Measurements from ENCODE around the gene SMIM20.

Gene SMIM20

DNA sequence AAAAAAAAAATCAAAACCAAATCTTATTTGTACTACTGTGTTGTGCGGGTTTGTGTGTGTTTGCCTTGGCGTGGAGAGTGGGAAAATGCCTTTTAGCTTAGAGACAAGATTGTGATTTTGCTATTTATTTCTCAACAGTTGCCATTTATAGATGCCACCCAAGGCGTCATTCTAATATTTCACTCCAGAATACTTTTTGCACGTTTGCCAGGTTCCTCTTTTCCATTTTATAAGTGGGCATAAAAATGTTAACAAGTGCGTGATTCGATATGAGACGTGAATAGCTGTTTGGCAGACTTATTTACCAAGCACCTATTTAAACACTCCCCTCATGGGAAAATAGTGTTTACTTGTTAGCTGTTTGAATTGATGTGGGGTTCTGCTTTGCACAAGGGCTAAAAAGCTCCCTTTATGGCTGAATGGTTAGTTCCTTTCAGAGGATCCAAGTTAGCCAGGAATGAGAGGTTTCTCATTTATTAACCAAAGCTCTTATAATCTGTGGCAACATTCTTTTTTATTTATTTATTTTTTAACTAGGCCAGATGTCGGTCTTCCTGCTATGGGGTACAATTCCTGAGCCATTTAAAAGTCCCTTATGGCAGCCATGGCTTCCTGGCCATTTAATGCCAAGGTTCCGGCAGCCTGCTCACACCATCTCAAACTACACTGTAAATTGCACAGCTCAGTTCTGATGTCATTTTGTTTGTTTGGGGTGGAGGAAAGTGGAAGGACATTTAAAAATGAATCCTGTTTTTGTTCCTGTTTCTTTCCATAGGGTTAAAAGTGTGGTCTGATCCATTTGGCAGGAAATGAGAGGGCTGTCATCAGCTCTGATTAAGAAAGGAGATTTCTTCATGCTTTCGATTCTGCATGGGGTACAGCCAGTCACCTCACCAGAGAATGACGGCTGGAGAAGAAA, 14.6 kb downstream of the SMIM20 start:
- DNase-seq = no peak

DNA sequence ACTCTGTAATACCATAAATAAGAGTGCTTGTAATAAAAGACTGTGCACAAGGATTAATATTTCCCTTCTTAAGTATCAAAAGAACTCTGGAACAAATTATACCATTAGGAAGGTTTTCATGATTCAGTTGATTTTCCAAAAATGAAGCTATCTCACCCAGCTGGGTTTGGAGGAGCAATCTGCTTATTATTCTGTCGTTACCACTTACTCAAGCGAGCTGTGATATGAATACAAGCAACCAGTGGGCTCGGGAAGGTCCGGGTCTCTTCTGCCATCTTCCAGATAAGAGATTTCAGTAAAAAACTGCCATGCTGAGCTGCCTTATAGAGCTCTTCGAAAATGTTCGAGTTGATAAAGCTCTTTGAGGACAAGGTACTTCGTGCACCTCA, 15.3 kb downstream of the SMIM20 start:
- DNase-seq = no peak

DNA sequence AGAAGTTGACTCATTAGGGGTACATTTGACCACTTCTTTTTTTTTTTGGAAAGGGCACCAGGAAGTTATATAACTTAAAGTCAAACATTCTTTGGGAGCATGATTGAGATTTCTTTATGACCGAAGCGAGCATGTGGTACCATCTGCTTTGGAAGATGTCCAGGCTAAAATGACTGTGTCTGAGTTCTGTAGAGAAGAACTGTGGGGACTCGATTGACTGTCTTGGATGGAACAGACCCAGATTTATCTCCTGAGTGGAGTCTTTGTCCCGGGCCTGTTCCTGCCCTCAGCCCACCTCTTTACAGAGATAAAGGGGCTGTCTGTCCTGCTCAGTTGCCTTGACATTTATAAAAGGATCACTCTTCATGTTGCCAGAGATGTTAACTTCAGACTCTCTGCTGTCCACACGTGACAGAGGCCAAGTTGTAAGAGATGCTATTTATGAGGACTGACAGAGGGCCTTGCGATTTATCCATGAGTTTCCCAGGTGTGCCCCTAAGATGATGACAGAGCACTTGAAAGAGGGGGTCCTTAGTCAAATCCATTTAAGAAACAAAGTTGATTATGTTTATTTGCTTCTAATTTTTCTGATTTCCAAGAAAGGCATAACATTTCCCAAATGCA, 16.8 kb downstream of the SMIM20 start:
- DNase-seq = no peak

DNA sequence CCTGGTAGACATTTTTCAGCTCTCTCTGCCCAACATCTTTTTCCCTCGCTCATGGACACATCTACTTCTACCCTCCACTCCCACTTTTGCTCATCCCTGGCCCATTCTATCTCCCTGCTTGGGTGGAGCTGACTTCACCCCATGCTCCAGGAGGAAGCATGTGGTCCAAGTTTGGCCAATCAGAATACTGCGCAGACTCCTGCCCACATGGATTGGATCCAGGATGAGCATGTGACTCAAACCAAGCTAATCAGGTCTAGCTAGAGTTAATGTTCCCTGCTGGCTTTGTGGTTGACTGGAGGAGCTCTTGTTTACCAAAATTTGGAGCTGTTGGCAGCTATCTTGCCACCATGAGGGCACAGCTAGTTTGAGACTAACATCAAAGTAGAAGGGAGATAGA, 22.7 kb downstream of the SMIM20 start:
- peak in 1 of 5 experiments; percentile 21 for DNase-seq

DNA sequence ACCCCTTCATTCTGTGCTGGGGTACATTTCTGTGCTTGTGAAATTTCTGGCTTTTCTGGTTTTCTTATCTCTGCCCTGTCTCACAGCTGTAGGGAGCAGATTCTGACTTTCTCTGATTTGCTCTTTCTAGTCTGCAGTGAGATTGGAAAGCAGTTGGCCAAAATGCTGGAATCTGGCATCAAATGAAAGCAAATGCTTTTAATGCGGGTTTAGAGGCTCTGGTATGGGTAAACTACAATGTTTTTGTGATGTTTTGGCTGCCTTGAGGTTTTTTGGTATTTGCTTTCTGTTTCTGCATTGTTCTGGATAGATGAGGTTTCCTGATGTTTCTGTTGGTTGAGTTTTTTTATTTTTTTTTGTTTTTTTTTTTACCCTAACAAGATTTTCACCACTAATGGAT, 23.8 kb downstream of the SMIM20 start:
- peak in 1 of 5 experiments; percentile 68 for DNase-seq

DNA sequence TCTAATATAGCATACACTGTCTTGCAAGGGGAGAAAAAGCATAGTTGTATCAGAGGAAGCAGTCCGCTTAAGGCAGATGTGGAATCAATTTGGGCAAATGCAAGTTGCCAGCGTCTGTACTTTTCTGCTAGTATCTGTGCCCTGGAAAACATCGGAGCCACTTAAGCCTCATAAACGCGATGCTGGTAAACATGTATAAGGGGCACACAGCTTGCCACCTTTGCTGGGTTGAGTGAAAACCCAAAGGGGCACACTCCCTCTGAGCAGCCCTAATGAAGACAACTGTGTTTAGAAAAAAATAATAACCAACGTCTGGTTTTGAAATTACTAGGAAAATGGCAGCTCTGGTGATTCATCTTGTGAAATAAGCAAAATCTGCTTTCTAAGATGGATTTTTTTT, 24.3 kb downstream of the SMIM20 start:
- DNase-seq = peak in 1 of 5 experiments; percentile 63

DNA sequence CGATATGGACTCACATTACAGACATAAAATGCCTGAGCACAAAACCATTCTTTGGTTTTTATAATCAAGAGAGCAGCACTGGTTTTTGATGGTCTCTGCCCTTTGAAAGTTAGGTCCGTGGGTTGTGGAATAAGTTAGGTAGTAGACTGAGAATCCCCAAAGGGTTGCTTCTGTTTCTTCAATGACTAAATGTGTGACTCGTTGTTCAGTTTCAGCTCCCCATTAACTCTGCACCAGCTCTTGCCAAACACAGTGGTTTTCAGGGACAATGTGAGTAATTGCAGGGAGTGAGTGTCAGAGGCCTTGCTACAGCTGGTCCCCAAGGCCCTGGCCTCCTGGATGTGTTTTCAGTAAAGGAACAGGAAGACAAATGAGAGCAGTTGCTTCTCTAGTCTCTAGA, 24.8 kb downstream of the SMIM20 start:
- peak in 2 of 5 experiments; percentile 29 to 79 for DNase-seq

DNA sequence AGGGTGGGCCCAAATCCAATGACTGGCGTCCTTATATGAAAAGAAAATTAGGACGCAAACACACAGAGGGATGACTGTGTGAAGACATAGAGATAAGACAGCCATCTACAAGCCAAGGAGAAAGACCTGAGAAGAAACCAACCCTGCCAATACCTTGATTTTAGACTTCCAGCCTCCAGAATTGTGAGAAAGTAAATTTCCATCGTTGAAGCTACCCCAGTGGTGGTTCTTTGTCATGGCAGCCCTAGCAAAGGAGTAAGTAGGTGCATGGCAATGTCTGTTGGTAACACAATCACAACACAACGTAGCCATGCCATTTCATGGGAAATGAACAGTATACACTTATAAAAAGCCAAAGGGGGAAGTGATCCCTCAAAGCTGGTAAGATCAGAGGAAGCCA, 25.3 kb downstream of the SMIM20 start:
- DNase-seq = peak in 1 of 5 experiments; percentile 58

DNA sequence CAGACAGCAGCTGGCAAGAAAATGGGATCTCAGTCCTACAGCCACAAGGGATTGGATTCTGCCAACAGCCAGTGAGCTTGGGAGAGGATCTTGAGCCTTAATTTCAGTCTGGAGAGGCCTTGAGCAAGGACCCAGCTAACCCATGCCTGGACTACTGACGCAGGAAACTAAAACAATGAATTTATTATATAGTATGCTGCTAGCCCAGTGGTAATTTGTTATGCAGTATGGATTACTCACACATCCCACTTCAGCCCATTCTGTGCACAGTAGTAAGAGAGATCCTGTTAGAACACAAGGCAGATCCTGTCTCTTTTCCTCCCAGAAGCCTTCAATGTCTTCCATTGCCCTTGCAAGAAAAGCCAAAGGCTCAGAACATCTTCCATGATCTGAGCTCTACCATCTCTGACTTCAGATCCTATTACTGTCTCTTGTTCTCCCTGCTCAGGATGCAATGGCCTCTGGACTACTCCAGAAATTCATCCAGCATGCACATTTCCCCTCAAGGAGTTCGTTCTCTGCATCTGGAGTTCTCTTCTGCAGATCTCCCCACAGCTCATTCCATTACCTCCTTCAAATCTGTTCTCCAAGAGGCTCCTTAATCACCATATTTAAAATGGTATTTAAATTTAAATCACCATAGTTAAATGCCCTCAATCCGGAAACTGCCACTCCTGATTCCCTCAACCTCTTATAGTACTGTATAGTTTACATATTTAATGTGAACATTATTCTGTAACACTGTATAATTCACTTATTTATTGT, 27.6 kb downstream of the SMIM20 start:
- no peak for DNase-seq

DNA sequence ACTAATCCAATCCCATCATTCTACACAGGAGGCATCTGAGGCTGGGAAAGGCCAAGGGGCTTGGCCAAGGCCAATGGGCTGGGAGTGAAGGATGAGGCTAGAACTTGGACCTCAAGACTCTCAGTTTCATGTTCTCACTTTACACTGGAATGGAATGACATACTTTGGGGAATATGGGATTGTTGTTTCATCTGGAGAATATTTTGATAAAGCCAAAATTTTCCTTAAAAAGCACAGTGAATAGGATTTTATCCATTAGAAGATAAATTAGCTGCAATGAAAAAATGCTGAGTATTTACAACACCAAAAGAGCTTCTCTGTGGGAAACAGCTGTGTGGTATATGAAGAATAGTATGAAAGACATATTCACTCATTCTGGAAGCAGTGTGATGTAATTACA, 29.3 kb downstream of the SMIM20 start:
- no peak for DNase-seq

DNA sequence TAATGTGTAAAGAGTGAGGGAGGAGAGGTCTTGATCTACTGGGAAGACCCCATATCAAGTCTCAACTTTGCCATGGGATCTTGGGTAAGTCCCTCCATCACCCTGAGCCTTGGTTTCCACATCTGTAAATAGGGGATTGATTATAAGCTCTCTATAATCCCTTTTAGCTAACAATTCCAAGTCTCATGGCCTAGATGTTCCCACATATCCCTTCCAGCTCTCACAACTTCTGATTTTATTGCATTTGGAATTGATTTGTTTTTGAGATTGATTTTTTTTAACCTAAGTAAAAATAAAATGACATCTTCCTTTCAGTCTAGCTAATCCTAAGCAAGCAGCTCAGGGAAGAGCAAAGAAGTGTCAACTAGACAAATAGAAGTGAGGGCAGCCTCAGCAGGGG, 29.8 kb downstream of the SMIM20 start:
- no peak for DNase-seq

DNA sequence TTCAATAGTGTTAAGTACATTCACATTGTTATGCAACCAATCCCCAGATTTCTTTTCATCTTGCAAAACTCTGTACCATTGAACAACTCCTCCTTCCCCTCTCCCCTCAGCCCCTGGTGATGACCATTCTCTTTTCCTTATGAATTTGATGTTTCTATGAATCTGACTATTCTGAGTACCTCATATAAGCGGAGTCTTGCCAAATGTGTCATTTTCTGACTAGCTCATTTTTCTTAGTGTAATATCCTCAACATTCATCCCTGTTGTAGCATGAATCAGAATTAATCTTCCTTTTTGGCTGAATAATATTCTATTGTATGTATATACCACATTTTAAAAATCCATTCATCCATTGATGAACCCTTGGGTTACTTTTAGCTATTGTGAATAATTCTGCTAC, 34.0 kb downstream of the SMIM20 start:
- DNase-seq = no peak

DNA sequence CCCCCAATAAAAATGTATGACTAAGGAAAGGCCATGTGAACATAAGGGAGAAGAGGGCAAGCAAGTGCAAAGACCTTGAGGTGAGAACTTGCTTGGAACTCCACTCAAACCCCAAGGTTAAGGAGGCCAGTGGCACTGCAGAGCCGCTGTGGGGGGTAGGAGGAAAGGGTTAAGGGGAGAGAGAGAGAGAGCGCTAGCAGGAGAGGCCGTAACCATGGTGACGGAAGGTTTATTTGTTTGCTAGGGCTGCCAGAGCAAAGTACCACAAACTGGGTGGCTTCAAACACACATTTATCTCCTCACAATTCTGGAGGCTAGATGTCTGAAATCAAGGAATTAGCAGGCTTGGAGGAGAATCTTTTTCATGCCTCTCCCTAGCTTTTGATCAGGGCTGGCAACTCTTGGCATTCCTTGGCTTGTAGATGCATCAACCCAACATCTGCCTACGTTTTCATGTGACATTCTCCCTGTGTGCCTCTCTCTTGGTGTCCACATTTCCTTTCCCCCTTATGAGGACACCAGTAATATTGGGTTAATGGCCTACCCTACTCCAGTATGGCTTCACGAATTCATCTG, 35.2 kb downstream of the SMIM20 start:
- DNase-seq = peak in 1 of 5 experiments; percentile 27

DNA sequence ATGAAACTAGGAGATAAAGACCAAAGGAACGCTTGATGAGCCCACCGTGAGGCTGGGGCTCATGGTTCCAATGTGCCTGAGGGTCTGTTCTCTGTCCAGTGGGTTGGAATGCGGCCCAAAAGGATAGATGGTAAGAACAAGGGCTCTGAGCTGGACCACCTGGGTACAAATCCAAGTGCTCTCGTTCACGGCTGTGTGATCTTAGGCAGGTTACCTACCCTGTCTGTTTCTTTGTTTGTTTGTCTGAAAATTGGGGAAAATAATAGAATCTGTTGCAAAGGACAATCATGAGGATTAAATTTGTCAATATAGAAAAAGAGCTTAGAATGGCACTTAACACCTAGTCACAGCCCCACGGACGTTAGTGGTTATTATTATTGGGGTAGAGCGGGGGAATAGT, 36.0 kb downstream of the SMIM20 start:
- no peak for DNase-seq

DNA sequence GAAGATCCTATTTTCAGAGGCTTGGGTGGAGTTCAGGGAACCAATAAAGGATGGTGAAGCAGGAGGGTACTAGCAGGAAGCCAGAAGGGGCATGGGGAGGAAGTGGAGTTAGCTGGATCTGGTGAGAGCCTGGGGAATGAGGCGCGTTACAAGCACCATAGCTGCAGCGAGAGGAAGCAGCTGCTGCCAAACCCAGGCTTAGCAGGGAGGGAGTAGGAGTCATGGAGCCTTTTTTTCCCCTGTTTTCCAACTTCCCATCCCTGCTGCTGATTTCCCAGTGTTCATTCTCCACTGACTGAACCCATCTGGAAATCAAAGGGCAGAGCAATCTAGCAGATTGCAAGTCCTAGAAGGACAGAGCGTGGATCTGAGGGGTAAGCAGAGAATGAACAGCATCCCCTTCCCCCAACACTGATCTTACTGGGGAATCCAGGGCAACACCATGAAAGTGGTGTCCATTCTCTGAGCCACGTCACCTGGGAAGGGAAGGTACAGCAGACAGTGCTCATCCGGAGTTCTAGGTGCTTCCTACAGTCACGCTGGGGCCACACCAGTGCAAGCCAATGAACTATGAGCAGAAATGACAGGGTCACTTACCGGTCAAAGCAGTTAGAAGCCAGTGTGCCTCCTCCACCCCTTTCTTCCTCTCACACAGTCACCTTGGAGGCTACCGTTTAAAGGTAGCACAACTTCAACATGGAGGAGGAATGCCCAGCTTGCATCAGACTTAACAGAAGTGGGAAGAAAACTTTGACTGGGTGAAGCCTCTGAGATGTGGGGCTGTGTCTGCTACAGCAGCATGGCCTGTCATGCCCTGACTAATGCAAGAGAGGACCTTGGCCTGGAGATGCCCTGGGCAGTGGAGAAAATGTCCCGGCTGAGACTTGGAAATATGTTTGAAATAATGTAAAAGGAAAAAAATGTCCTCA, 36.7 kb downstream of the SMIM20 start:
- DNase-seq = no peak

DNA sequence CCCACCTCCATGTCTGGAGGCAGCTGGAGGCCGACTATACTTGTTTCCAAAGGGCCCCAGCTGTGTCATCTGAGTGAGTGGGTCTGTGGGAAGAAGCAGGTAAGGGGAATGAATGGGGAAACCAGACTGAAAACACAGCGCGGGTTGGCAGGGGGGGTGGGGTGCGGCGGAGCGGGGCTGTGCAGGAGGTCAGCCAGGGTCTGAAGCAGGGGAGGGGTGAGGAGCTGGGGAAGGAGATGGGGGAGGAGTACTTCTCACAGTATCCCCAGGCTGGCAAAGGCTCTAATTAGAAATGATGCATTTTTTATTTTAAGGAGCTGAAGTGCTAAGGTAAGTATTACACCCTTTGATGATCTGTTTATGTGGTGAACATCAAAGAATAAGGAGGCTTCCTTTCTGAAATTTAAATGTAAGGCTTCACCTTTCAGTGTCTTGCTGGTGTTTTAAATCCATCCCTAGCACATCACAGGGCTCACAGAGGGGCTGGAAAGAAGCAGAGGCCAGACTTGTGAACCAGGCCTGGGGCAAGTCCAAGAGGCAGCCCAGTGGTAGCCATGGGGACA, 37.5 kb downstream of the SMIM20 start:
- DNase-seq = peak in 2 of 5 experiments; percentile 12 to 22

DNA sequence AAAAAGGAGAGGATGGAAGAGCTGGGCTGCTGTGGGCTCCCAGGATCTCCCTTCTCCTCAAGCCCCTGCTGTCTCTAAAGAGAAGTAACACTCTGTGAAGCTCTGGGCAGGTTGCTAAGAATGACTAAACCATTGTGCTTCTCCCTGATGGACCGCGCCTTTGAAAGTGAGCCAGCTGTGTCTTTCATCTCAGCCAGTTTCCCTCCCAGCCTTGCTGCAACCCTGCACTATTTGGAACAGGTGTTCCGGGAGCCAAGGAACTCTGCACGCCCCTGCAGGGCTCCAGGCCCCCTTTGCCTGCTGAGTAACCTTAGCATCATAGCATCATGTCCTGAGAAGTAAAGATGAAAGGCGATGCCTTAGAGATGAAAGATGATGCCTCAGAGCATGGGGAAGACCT, 39.7 kb downstream of the SMIM20 start:
- DNase-seq = no peak

DNA sequence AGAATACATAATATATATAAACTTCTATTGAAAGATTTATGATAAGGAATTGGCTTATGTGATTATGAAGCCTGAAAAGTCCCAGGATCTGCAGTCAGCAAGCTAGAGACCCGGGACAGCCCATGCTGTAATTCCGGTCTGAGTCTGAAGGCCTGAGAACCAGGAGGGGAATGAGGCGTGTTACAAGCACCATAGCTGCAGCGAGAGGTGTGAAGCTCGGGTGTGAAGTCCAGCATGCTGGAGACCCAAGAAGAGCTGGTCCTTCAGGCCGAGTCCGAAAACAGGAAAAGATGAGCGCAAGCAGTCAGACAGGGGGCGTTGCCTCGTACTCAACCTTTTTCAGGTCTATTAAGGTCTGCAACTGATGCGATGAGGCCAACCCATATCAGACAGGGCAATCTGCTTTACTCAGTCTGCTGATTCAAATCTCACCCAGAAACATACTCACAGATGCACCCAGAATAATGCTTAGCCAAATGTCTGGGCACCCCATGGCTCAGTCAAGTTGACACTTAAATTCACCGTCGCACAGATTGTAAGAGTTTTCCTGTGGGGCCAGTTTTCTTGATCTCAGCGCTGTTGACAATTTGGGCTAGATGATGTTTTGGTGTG, 40.4 kb downstream of the SMIM20 start:
- DNase-seq = peak in 1 of 5 experiments; percentile 60

DNA sequence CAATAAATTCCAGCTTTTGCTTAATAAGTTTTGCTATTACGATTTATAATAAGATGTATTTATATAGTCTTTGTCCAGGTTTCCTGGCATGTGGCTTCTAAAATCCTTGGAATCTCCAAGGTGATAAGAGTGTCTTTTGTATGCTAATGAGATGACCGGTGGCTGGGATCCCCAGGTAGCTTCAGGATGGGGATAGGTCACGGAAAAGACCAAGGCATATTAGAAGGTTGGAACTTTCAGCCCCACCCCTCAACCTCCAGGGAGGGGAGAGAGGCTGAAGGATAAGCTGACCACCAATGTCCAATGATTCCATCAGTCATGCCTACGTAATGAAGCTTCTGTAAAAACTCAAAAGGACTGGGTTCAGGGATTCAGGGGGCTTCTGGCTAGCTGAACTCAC, 41.7 kb downstream of the SMIM20 start:
- DNase-seq = no peak

DNA sequence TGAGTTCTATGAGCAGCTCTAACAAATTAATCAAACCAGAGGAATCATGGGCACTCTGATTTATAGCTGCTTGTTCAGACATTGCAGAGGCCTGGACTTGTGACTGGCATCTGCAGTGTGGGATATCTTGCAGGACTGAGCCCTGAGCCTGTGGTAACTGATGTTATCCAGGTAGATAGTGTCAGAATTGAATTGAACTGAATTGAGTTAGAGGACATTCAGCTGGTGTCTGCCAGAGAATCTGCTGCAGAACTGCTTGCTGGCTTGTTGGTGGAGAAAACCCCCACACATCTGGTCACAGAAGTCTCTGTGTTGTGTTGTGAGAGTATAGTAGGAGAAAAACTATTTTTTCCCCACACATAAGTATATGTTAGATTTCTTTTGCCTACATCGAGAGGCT, 42.2 kb downstream of the SMIM20 start:
- no peak for DNase-seq

DNA sequence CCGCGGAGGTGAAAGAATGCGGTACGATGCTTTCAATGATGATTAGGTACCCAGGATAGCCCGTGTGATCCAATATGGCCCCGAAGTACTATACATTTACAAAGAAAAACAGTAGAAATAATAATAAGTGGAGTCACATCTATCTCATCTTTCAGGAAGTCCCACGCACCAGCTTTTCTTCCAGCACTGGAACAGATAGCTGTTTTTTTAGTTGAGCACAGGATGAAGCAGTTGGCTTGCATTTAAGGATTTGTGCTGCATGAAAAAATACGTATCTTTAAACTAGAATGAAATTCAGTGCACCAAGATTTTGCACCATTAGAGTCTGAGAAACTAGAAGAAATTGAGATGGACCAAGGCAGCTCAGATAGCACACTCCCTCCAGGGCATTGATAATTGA, 44.1 kb downstream of the SMIM20 start:
- DNase-seq = no peak

Data from T-helper 2 cell (primary cell).